Panc1 (cell line): ENCODE data around the gene SH3BP2. TPM values are rescaled to one million over a fixed set of nuclear protein-coding genes. Genes with fewer than 3 reads are reported as not detected.

ENCODE experiments used
- ATAC-seq: fragments of 200-7000 bp; cut with Tn5 transposase; 2 replicates; pipeline ENCODE4 v1.9.1; 2020; ENCODE audit warnings: mild to moderate bottlenecking, moderate library complexity
- BruUV-seq: library from RNA; stranded (reverse); fragments of 400-500 nt; replicated peaks from 2 replicates; lab custom pipeline; 2021; lab: Mats Ljungman, UMichigan
- CTCF ChIA-PET: fragments of 300-600 bp; sonication (Branson Sonifier 250); formaldehyde crosslinking; loops from one replicate; lab custom pipeline; 2022; ENCODE audit warnings: antibody characterized with exemption; lab: Charles Lee
- POLR2A ChIA-PET: fragments of 300-600 bp; sonication (Branson Sonifier 250); formaldehyde crosslinking; loops from one replicate; lab custom pipeline; 2022; ENCODE audit warnings: antibody characterized with exemption; lab: Charles Lee
- DNase-seq: peaks from one replicate; pipeline ENCODE4 v3.0.0-alpha.2; 2010; ENCODE audit warnings: low read depth, low spot score
- H3K27ac ChIP-seq: 2 replicates; pipeline ENCODE4 v1.5.1; 2011; ENCODE audit warnings: mild to moderate bottlenecking, low read length, inconsistent platforms
- H3K27me3 ChIP-seq: fragments of 200-500 bp; sonication (Bioruptor generic); 2 replicates; pipeline ENCODE4 v1.6.0; 2014; ENCODE audit warnings: low read length, inconsistent platforms; ENCODE audit not compliant: control insufficient read depth, insufficient read depth
- H3K36me3 ChIP-seq: fragments of 200-500 bp; sonication (Bioruptor generic); 2 replicates; pipeline ENCODE4 v1.5.1; 2014; ENCODE audit warnings: inconsistent platforms, mild to moderate bottlenecking, low read length, moderate library complexity; ENCODE audit not compliant: control insufficient read depth, insufficient read depth
- H3K4me1 ChIP-seq: 2 replicates; pipeline ENCODE4 v1.5.1; 2011; ENCODE audit warnings: inconsistent platforms, mild to moderate bottlenecking, low read length, moderate library complexity; ENCODE audit not compliant: control insufficient read depth, insufficient read depth
- H3K4me3 ChIP-seq, 2 experiments: 2 replicates each; pipeline ENCODE4 v1.5.1; 2011 to 2012; ENCODE audit warnings: low read depth in 2 of 2, low read length in 2 of 2, mild to moderate bottlenecking in 2 of 2, inconsistent platforms in 1 of 2, moderate library complexity in 1 of 2
- H3K9me3 ChIP-seq: fragments of 200-500 bp; sonication (Bioruptor generic); 2 replicates; pipeline ENCODE4 v1.5.1; 2014; ENCODE audit warnings: low read depth, mild to moderate bottlenecking, inconsistent platforms, low read length, moderate library complexity; ENCODE audit not compliant: control insufficient read depth, insufficient read depth
- CTCF ChIP-seq: fragments of 450-650 bp; IDR thresholded peaks from 2 replicates; pipeline ENCODE4 v1.5.1; 2017; ENCODE audit warnings: mild to moderate bottlenecking
- POLR2AphosphoS5 ChIP-seq: IDR thresholded peaks from 2 replicates; pipeline ENCODE4 v1.6.1; 2012; ENCODE audit warnings: mild to moderate bottlenecking, low read depth, low read length, moderate library complexity
- REST ChIP-seq, 2 experiments: IDR thresholded peaks; 2 replicates each; pipeline ENCODE4 v1.6.1; 2011 to 2012; ENCODE audit warnings: low read depth in 2 of 2, control low read depth in 1 of 2, low read length in 1 of 2, mild to moderate bottlenecking in 1 of 2, moderate library complexity in 1 of 2; ENCODE audit not compliant: insufficient read depth in 1 of 2
- SIN3A ChIP-seq: IDR thresholded peaks from 2 replicates; pipeline ENCODE4 v1.6.1; 2012; ENCODE audit warnings: low read depth, mild to moderate bottlenecking, low read length, moderate library complexity, borderline replicate concordance; ENCODE audit not compliant: insufficient read depth
- TCF7L2 ChIP-seq: IDR thresholded peaks from 2 replicates; pipeline ENCODE4 v1.6.1; 2011; ENCODE audit warnings: mild to moderate bottlenecking, low read depth, low read length, inconsistent platforms
- in situ Hi-C: cut with HindIII; loops from 2 replicates; pipeline ENCODE4 v1.10.0; 2016; ENCODE audit warnings: low sequenced_read_pairs, low pct_unique_long_range_greater_than_20kb
- intact Hi-C: fragments of 100-400 bp; cut with micrococcal nuclease; formaldehyde crosslinking; loops from one replicate; pipeline ENCODE4 v1.10.0; 2022; ENCODE audit not compliant: unreplicated experiment
- total RNA-seq: library from RNA; stranded (reverse); gene quantifications from one replicate; pipeline ENCODE4 v1.2.1, GENCODE V29; 2021; ENCODE audit not compliant: unreplicated experiment

Gene SH3BP2
- total RNA-seq, 1 experiment from 2014 or later = 93.4 TPM

- ChIA-PET POLR2A (no interaction called here), CTCF (no interaction called here)
- ATAC-seq (no peak), DNase-seq (no peak)
- no peak overlapping the region for H3K27ac ChIP-seq
- intact Hi-C loops (no loop called here), in situ Hi-C loops (no loop called here)
- no peaks in the 10 kb centered on the region for H3K27me3 ChIP-seq
- H3K4me1 ChIP-seq = peaks cover 3% of the 10 kb centered on the region; the same call in 1 of the 2 replicates
- H3K9me3 ChIP-seq = no peaks in the 10 kb centered on the region
- TF ChIP-seq POLR2AphosphoS5 = no peak
- TF ChIP-seq CTCF = no peak
- no peak for TF ChIP-seq SIN3A
- TF ChIP-seq REST (IDR thresholded peaks at IDR 0.05; ENCODE audit: insufficient read depth in 1 of 2, low read depth in 2 of 2, low read length in 1 of 2) = no peak
- TF ChIP-seq TCF7L2 = no peak
- H3K4me3 ChIP-seq = peak overlapping the region in 1 of 2 experiments; percentile 32; a peak in 1 of 4 replicates
- H3K36me3 ChIP-seq = no peaks in the 10 kb centered on the region
- no TSS peak for BruUV-seq
Observed at GRCh38 chr4:2817701-2818350, 24.9 kb downstream of the SH3BP2 start.

- no peaks in the 10 kb centered on the region for H3K9me3 ChIP-seq
- no TSS peak for BruUV-seq
- intact Hi-C loops (no loop called here), in situ Hi-C loops (no loop called here)
- ATAC-seq (no peak), DNase-seq (no peak)
- no peaks in the 10 kb centered on the region; the same call in 1 of the 2 replicates for H3K4me1 ChIP-seq
- ChIA-PET CTCF (no interaction called here), POLR2A (no interaction called here)
- no peaks in the 10 kb centered on the region for H3K36me3 ChIP-seq
- TF ChIP-seq TCF7L2 (no peak), CTCF (no peak), SIN3A (no peak), POLR2AphosphoS5 (no peak), REST (IDR thresholded peaks at IDR 0.05; ENCODE audit: insufficient read depth in 1 of 2, low read depth in 2 of 2, low read length in 1 of 2) (no peak)
- H3K4me3 ChIP-seq = peak overlapping the region in 1 of 2 experiments; percentile 32; a peak in 1 of 4 replicates
- H3K27ac ChIP-seq = no peak overlapping the region
- no peaks in the 10 kb centered on the region for H3K27me3 ChIP-seq
Observed at GRCh38 chr4:2818351-2818939, 25.6 kb downstream of the SH3BP2 start.
